Measurements from ENCODE around the gene SVBP.

DNA sequence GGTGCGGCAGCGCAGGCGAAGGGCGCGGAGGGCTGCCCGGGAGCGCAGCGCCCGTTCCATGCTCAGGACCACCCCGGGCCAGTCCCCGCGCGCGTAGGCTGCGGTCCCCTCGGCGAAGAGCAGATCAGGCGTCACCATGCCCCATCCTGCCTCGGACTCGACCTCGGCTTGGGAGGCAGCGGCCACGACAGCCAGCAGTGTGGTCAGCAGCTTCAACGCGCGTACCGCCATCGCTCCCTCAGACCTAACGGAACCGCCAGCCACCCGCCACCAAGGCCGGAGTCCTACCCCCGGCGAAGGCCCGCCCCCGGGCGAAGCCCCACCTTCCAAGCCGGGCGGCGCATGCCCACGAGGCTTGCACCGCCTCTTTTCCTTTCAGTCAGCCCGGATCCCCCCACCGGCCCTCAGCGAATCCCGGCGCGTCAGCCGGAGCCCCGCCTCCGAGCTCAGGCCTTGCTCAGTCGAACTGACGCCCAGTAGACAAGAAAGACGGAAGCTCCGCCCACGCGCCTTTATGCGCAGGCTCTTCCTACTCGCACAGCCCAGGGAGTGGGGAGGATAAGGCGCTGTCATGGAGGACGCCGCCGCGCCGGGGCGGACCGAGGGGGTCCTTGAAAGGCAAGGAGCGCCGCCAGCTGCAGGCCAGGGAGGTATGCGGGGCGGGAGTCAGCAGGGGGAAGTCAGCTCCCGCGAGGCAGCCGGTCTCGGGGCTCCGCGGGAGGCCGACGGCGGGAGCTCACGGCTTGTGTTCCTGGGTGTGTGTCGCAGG lies 50.3 kb downstream of the SVBP start, which contains the start of the genes C1orf50 and P3H1:
- TF ChIP-seq, protein P1, sequence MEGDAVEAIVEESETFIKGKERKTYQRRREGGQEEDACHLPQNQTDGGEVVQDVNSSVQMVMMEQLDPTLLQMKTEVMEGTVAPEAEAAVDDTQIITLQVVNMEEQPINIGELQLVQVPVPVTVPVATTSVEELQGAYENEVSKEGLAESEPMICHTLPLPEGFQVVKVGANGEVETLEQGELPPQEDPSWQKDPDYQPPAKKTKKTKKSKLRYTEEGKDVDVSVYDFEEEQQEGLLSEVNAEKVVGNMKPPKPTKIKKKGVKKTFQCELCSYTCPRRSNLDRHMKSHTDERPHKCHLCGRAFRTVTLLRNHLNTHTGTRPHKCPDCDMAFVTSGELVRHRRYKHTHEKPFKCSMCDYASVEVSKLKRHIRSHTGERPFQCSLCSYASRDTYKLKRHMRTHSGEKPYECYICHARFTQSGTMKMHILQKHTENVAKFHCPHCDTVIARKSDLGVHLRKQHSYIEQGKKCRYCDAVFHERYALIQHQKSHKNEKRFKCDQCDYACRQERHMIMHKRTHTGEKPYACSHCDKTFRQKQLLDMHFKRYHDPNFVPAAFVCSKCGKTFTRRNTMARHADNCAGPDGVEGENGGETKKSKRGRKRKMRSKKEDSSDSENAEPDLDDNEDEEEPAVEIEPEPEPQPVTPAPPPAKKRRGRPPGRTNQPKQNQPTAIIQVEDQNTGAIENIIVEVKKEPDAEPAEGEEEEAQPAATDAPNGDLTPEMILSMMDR (IDR thresholded peaks at IDR 0.05; ENCODE audit: low read length), result no peak
- no peak for TF ChIP-seq EZH2 (optimal IDR thresholded peaks at IDR 0.05; ENCODE audit: low read depth, low read length)

Data from MM.1S (cell line).